ENCODE data around the gene DPF3. TPM values are rescaled to one million over a fixed set of nuclear protein-coding genes. Genes with fewer than 3 reads are reported as not detected.

DPF3 gene
- total RNA-seq, 2 experiments from 2014 or later = 0.27 to 0.31 TPM

- ATAC-seq (ENCODE audit: poor library complexity) (no peak), DNase-seq (no peak)
- Histone ChIP-seq H3K9me3 (ENCODE audit: control insufficient read depth in 1 of 2, insufficient read depth in 1 of 2, low read length in 2 of 2) (no peaks in the 10 kb centered on the region), H3K36me3 (ENCODE audit: insufficient read depth, low read length) (no peaks in the 10 kb centered on the region), H3K27me3 (ENCODE audit: control insufficient read depth in 1 of 2, insufficient read depth in 2 of 2, low read length in 2 of 2) (no peaks in the 10 kb centered on the region), H3K27ac (ENCODE audit: low read depth in 1 of 2, low read length in 2 of 2) (no peak overlapping the region), H3K4me3 (ENCODE audit: low read length) (no peak overlapping the region), H3K4me1 (ENCODE audit: insufficient read depth, low read length) (no peaks in the 10 kb centered on the region)
- H3K27me3 Mint-ChIP-seq = no peaks in the 10 kb centered on the region
- H3K4me1 Mint-ChIP-seq (ENCODE audit: low read depth) = no peaks in the 10 kb centered on the region
- intact Hi-C loops (cut with DNase I, micrococcal nuclease) = no loop called here
- POLR2A ChIA-PET = no interaction called here
- TF ChIP-seq, protein P1, sequence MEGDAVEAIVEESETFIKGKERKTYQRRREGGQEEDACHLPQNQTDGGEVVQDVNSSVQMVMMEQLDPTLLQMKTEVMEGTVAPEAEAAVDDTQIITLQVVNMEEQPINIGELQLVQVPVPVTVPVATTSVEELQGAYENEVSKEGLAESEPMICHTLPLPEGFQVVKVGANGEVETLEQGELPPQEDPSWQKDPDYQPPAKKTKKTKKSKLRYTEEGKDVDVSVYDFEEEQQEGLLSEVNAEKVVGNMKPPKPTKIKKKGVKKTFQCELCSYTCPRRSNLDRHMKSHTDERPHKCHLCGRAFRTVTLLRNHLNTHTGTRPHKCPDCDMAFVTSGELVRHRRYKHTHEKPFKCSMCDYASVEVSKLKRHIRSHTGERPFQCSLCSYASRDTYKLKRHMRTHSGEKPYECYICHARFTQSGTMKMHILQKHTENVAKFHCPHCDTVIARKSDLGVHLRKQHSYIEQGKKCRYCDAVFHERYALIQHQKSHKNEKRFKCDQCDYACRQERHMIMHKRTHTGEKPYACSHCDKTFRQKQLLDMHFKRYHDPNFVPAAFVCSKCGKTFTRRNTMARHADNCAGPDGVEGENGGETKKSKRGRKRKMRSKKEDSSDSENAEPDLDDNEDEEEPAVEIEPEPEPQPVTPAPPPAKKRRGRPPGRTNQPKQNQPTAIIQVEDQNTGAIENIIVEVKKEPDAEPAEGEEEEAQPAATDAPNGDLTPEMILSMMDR (IDR thresholded peaks at IDR 0.05) = no peak
- no peaks in the 10 kb centered on the region for H3K36me3 Mint-ChIP-seq (ENCODE audit: low read depth)
- H3K9me3 Mint-ChIP-seq = no peaks in the 10 kb centered on the region
- no peak overlapping the region for H3K27ac Mint-ChIP-seq
- H3K4me3 Mint-ChIP-seq = no peak overlapping the region
- CTCF ChIA-PET = no interaction called here
Observed at GRCh38 chr14:72701605-72702004, 192.3 kb downstream of the DPF3 start.

- Histone ChIP-seq H3K27ac (ENCODE audit: low read depth in 1 of 2, low read length in 2 of 2) (no peak overlapping the region), H3K36me3 (ENCODE audit: insufficient read depth, low read length) (no peaks in the 10 kb centered on the region), H3K27me3 (ENCODE audit: control insufficient read depth in 1 of 2, insufficient read depth in 2 of 2, low read length in 2 of 2) (no peaks in the 10 kb centered on the region), H3K4me1 (ENCODE audit: insufficient read depth, low read length) (no peaks in the 10 kb centered on the region), H3K4me3 (ENCODE audit: low read length) (no peak overlapping the region), H3K9me3 (ENCODE audit: control insufficient read depth in 1 of 2, insufficient read depth in 1 of 2, low read length in 2 of 2) (no peaks in the 10 kb centered on the region)
- no peak overlapping the region for H3K4me3 Mint-ChIP-seq
- H3K9me3 Mint-ChIP-seq = no peaks in the 10 kb centered on the region
- no peak for DNase-seq
- ChIA-PET CTCF (no interaction called here), POLR2A (no interaction called here)
- no peaks in the 10 kb centered on the region for H3K27me3 Mint-ChIP-seq
- H3K36me3 Mint-ChIP-seq (ENCODE audit: low read depth) = no peaks in the 10 kb centered on the region
- H3K4me1 Mint-ChIP-seq (ENCODE audit: low read depth) = no peaks in the 10 kb centered on the region
- intact Hi-C loops (cut with DNase I, micrococcal nuclease) = no loop called here
- H3K27ac Mint-ChIP-seq = no peak overlapping the region
- TF ChIP-seq, protein P1 (IDR thresholded peaks at IDR 0.05) = no peak
- ATAC-seq (ENCODE audit: poor library complexity) = no peak
Observed at GRCh38 chr14:72701237-72701565, 192.7 kb downstream of the DPF3 start.

- Histone ChIP-seq H3K36me3 (ENCODE audit: insufficient read depth, low read length) (no peaks in the 10 kb centered on the region), H3K27ac (ENCODE audit: low read depth in 1 of 2, low read length in 2 of 2) (no peak overlapping the region), H3K9me3 (ENCODE audit: control insufficient read depth in 1 of 2, insufficient read depth in 1 of 2, low read length in 2 of 2) (no peaks in the 10 kb centered on the region), H3K27me3 (ENCODE audit: control insufficient read depth in 1 of 2, insufficient read depth in 2 of 2, low read length in 2 of 2) (no peaks in the 10 kb centered on the region), H3K4me1 (ENCODE audit: insufficient read depth, low read length) (no peaks in the 10 kb centered on the region), H3K4me3 (ENCODE audit: low read length) (no peak overlapping the region)
- no peaks in the 10 kb centered on the region for H3K36me3 Mint-ChIP-seq (ENCODE audit: low read depth)
- H3K27me3 Mint-ChIP-seq = no peaks in the 10 kb centered on the region
- intact Hi-C loops (cut with DNase I, micrococcal nuclease) = no loop called here
- TF ChIP-seq, protein P1 (IDR thresholded peaks at IDR 0.05) = no peak
- no peak overlapping the region for H3K27ac Mint-ChIP-seq
- H3K9me3 Mint-ChIP-seq = no peaks in the 10 kb centered on the region
- no peaks in the 10 kb centered on the region for H3K4me1 Mint-ChIP-seq (ENCODE audit: low read depth)
- POLR2A ChIA-PET = no interaction called here
- ATAC-seq (ENCODE audit: poor library complexity) (no peak), DNase-seq (no peak)
- CTCF ChIA-PET = no interaction called here
- H3K4me3 Mint-ChIP-seq = no peak overlapping the region
Observed at GRCh38 chr14:72700338-72701236, 193.3 kb downstream of the DPF3 start.
